HG02610 (cell line): ENCODE measurements around the gene FKBP8.

Source experiments
- ATAC-seq: cut with Tn5 transposase; IDR thresholded peaks from one replicate; pipeline ENCODE4 v1.9.1; 2021; ENCODE audit warnings: mild to moderate bottlenecking, moderate library complexity; ENCODE audit not compliant: unreplicated experiment

Gene FKBP8

DNA sequence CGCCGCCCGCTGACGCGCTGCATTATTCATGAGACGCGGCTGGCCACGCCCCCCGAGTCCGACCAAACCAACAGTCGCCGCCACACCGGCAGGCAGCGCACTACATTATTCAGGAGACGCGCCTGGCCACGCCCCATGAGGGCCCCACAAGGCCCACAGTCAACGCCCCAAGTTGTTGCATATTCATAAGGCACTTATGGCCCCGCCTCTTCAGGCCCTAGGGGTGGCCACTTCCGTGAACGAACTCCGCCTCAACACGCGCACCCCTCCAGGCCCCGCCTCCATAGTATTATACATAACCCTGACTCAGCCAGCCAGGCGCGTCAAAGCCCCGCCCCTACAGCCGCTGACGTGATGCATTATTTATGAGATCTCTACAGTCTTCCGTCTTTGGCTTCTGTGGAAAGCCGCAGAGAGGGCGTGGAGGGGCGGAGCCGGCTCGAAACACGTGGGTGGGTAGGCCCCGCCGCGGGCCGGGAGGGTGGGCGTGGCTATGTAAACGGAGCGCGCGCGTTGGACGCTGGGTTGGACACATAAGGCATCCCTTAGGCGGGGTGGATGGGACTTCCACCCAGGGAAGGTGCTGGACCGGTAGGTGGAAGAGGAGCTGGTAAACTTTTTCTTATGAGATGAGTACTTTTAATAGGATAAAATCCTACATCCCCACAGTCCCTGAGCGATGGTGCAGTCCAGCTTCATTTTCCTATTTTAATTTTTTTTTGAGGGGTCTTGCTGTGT, 21.1 kb downstream of the FKBP8 start:
- ATAC-seq, result peak; percentile 88

DNA sequence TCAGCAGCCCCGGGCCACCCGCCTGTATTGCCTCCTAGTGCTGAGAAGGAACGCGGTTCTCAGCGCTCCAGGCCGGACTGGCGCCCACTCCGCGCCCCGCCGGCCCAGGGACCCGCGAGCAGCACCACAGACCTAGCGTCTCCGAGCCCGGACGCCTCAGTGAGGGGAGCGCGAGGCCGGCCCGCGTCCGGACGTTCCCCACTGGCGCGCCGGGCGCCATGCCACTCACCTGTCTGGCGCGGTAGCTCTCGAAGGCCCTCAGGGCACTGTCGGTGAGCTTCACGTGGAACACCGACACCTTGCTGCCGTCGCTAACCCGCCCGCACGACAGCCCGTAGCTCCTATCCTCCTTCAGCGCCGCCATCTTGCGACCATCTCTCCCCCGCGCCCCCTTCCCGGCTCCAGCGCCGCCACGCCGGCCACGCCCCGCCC, 21.7 kb downstream of the FKBP8 start, which contains the start of gene ELL:
ELL (minus strand) TSS at position 379 of the 432 bp plus-strand sequence; CDS start at position 364, 15 bp downstream.
- ATAC-seq, result no peak

DNA sequence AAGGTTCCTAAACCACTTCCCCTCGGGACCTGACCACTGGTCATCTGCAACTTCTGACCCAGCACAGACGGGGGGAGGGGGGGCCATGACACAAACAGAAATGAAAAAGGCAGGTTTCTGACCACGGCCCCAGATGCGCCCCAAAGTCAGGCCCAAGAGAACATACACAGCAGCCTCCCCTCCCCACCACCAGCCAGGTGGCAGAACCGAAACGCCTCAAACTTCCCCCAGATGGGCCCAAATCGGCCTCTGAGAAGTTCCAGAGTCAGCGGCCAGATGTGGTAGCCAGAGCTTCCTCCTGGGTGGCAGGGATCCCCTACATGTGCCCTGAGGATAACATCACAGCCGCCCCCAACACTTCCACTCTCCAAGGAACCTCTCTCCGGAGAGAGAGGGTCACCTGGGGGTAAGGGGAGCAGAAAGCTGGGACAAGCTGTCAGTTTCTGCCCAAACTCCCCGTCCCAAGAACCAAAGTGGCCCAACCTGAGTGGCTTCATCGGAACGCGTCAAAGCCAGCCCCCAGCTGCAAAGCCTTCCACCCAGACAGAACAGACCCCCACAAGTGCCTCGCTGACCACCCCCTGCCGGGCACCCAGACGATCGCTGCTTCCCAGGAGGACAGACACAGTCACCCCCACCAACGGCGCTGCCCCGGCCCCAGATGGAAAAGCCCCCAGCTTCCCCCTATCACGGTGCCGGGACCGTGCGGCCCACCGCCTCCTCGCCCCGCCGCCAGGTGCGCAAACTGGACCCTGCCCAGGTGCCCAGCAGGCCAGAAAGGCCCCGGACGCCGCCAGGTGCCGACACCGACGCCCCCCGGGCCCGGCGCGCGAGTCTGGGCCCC, 22.3 kb downstream of the FKBP8 start:
- no peak for ATAC-seq

DNA sequence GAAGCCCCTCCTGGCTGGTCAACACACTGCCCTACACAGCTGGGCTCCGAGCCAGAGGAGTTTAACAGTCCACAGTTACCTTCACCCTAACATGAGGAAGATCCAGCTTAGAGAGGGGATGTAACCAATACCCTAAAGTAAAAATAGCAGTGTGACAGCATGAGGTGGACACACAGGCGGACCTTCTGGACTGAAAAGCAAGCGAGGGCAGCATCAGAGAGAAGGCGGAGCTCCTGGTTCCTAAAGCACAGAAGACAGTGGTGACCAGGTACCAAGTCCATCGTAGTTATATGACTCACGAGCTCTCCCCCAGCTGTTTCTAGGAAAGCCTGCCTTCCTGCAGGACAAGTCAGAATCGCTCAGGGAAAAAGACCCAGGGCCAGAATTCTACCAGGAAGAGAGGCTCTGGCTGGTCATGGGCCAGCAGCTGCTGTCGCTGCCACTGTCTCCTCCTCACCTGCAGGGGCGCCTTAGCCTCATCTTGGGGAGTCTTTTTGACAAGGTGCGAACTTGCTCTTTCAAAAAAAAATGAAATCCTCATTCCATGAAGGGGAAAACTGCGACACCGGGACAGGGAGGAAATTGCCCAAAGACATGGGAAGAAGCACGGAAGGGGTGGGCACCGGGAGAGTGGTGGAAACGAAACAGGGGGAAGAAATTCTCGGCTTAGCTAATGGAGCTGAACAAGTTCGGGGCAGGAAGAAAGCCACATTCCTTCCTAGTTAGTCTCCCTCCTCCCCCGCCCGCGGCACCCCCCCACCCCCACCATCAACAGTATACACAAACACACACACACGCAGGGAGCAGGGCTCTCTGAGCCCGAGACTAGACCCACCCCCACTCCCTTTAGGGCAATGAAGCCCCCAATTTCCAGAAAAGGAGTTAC, 23.2 kb downstream of the FKBP8 start:
- ATAC-seq, result no peak

DNA sequence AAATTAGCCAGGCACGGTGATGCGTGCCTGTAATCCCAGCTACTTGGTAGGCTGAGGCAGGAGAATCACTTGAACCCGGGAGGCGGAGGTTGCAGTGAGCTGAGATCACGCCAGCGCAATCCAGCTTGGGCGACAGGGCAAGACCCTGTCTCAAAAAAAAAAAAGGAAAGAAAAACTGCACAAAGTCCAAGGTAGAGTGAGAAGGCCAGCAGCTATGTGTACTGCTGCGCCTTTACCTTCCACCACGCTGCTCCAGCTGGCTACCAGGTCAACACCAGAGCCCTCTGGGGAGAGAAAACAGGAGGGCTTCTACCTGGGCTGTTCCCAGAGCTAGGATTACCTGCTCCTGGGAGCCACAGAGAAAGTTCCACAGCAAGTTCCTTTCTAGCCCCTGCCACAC, 24.7 kb downstream of the FKBP8 start:
- no peak for ATAC-seq

DNA sequence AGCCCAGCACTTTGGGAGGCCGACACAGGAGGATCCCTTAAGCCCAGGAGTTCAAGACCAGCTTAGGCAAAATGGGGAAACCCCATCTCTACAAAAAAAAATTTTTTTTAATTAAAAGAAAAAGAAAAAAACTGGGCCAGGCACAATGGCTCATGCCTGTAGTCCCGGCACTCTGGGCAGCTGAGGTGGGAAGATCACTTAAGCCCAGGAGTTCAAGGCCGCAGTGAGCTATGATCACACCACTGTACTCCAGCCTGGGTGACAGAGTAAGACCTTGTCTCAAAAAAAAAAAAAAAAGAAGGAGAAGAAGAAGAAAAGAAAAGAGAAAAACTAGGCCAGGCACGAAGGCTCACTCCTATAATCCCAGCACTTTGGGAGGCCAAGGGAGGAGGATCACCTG, 25.8 kb downstream of the FKBP8 start:
- ATAC-seq, result no peak

DNA sequence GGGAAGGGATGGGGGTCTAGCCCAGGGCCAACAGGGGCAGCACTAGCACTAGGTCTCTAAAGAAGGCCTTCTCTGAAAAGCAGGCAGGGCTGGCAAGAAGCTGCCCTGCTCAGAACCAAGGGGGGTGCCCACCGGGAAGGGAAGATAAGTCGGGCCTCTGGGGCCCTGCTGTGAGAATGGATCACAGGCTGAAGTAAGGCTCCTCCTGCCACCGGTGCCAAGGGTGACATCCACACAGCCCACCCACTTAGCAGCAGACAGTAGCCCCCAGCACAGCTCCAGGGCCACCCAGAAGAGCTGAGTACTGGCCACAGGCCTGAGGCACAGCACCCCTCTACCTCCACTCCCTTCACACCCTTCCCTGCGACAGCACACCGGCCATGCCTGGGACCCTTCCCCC, 27.4 kb downstream of the FKBP8 start:
- ATAC-seq, result no peak

DNA sequence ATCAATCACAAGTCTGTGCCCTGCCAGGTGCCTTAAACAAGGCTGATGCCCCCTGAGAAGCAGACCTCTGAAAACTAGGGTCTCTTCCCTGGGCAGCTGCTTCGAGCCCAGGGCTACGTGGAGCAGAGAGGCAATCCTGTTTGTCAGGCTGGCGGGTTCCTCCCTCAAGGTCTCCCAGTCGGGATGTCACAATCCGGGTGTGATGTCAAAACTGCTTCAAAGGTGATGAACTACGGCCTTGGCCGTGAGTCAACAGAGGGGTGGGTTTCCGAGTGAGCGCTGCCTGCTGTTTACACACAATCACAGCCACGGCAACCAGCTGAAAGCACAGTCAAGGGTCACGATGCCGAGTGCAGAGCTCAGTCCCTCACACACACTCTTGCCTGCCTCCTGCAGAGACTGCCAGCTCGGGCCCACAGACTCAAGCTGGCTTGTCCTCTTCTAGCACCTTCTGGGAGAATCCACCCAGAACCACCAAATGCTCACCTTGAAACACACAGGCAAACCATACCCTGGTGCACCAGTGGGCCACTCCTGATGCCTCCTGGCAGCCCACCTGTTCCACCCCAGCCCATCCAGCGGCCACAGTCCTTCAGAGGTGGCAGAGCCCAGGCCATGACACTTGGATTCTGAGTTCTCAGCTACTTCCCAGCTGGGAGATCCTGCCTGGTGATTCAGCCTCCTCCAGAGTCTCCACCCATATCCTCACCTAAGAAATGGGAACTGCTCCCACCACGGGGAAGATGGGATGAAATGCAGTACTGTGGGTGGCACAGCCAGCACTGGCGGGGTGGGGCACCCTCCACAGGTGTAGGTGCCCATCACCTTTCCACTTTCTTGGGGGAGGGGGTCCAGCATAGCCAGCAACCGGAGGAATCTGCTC, 28.3 kb downstream of the FKBP8 start:
- no peak for ATAC-seq

DNA sequence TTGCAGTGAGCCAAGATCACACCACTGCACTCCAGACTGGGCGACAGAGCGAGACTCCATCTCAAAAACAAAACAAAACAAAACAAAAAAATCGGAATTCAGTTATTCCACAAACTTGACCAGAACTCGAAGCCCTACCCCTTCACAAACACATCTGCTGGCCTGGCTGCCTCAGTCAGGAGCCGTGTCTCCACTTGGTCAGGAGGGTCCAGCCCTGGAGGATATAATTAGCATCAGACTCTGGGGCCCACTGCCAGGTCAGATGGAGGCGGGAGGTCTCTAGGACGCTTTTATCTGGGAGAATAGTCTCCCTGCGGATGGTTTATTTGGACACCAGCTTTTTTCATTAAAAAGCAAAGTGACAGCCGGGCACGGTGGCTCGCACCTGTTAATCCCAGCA, 29.5 kb downstream of the FKBP8 start:
- ATAC-seq, result no peak

DNA sequence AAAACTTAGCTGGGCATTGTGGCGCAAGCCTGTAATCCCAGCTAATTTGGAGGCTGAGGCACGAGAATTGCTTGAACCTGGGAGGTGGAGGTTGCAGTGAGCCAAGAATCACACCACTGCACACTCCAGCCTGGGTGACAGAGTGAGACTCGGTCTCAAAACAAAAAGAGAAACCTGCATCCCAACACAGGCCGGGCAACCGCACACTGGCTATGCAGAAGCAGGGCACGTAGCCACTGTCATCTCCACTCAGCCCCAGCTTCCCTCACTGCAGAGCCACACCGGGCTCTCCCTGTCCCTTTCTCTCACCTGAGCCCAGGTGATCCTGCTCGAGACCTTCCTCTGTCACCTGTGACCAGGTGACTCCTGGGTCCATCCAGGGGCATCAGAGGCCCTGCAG, 33.2 kb downstream of the FKBP8 start:
- no peak for ATAC-seq

DNA sequence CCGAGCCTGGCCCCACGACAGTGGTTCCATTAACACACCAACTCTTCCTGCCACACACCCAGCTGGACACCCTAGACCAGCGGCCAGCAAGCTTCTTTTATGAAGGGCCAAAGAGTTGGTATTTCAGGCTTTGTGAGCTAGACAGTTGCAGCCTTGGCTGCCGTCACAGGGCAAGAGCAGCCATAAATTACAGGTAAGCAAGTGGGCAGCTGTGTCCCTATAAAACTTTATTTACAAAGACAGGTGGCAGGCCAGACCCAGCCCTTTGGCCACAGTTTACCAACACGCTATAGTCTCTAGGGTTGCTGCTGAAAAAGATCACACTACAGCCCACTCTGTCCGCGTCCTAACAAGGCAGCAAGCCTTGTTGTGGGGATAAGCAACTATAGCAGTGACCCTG, 34.8 kb downstream of the FKBP8 start:
- no peak for ATAC-seq

DNA sequence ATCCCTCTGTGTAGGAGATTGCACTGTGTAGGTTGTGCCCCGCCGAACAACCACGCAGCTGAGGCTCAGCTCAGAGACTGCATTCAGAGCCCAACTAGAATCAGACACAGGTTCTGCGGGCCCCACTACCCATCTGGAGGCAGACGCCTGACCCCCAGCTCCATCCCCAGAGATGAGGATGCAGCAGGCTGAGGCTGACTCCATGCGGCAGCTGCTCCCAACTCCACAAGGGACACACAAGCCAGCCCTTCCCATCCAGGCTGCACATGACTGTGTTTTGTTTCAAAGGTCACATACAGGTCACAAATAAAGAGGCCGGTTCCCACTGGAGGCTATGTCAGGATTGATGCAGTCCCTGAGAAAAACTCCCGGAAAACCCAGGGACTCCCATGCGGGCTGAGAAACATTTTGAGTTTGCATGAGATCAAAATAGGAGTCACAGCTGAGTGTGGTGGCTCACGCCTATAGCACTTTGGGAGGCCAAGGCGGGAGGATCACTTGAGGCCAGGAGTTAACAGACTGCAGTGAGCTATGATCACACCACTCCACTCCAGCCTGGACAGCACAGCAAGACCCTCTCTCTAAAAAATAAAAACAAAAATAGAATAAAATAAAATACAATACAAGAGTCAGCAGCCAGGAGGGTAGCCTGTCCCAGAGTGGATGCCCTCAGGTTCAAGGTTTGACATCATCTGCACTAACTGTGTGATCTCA, 35.5 kb downstream of the FKBP8 start:
- no peak for ATAC-seq

DNA sequence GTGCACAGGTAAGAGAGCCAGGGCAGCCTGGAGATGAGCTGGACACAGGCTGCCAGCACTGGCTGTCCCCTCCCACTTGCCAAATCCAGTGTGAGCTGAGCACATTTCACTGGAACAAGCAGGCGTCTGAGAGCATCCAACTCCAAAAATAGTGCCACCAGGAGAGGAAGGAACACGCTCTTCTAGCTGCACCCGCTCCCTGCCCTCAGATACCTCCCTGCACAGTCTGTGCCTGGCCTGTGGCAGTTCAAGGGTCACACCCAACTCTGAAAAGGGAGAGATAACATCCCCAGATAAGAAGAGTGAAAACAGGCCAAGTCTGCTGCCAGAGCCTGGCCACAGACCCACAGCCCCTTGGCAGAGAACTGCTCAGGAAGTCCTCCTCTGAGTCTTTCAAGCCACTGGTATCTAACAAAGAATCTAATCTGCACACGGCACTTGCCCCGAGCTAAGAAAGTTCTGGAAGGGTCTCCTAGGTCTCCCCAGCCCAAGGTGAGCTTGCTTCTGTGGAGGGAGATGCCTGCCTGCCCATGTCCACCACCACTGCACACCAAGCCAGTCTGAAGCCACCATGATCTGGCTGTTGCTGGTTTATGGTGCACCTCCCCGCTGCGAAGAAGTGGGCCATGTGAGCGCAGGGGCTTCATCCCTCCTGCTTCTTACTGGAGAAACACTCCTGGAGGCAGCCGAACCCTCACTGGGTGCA, 36.2 kb downstream of the FKBP8 start:
- no peak for ATAC-seq

DNA sequence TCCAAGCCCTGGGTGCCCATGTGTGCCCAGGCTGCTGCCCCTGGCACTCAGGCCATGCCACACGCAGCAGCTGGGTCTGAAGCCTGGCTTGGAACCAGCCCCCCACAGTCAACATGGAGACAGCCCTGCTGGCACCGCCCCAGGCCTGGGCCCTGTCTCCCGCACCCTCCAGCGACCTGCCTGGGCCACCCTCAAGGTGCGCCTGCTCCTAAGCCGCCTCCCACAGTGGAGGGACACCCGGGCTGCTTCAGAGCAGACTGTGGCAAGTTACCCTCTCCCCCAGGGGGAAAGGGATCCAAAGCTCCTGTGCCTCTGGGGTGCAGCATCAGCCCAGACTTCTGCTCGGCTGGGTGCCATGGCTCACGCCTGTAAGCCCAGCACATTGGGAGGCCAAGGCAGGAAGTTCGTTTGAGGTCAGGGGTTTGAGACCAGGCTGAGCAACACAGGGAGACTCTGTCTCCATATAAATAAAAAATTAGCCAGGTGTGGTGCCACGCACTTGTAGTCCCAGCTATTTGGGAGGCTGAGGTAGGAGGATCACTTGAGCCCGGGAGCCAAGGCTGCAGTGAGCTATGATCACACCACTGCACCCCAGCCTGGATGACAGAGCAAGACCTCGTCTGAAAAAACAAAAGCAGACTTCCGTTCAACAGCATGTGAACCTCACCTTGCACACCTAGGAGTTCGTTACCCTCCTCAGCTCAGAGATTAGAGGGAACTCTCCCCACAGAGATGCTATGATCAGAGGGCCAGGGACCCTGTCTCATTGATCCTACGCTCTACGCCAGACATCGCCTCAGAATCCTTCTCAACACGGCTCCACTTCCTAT, 37.1 kb downstream of the FKBP8 start:
- no peak for ATAC-seq

DNA sequence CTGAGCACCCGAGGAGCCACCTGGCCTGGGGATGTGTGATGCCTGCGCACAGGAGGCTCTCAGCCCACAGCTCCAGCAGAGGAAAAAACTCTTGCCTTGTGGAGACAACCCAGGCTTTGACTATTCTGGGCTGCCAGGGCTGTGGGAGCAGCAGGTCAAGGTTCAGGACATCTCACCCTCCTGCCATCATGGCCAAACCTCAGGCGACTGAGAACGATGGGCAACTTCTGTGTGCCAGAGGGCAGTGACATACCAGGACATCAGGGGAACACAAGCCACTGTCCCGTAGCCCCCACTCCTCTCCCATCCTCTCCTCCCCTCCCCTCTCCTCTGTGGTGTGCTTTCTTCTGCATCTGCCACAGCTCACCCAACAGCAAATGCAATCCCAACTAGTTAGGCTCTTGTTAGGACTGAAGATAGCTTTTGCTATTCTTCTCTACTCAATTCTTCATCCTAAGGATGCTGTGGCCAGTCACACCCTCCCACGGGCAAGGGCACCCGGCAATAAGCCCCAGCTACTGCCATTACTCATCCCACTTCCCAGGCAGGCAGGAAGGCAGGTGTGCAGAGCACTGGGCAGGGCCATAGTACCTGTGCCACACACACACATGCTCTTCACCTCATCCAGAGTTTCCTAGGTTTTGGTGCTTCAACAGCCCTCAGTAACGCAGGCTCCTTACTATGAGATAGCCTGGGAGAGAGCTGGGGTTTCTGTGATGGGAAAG, 38.3 kb downstream of the FKBP8 start:
- no peak for ATAC-seq

DNA sequence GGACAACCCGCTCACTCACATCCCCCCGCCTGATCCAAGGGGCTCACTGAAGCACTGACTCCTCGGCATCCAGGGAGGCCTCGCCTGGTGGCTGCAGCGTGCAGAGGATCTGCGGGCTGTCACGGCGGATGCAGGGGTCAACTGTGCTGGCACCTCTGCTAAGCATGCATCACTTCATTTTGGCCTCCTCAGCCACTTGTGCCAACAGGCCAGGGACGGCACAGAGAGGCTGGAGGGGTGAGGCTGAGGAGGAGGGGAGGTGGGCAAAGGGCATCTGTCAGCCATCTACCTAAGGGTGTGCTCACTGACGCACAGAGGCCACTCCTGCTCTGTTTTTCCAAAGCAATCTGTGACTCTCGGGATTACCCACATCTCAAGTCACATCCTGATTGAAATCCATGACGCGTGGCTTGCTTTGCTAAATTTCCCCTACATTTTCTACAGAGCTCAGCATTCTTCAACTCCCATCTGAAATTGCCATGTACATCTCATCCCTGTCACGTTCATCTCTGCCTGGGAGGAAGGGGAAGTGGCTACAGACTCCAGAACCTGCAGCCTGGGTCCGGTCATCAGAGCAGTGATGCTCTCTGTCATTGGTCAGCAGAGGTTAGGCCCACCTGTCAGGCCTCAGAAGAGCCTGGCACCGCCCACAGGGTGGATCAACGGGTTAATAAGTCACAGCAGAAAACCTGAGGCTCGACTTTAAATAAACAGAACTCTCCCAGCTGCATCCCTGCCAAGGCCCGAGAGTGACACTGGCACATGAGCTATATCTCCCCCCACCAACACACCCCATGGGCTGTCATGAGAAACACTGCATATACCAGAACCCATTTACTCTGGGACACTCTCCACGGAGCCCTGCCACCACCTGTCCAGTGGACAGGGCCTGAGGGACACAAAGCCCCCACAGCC, 39.1 kb downstream of the FKBP8 start:
- no peak for ATAC-seq
